GM12878 (cell line): ENCODE data around the gene NPPB.

Experiments used
- EZH2 ChIP-seq: IDR thresholded peaks from 2 replicates; pipeline ENCODE4 v1.6.1; 2012; ENCODE audit warnings: low read depth, mild to moderate bottlenecking, control low read depth, inconsistent platforms, low read length, borderline replicate concordance; ENCODE audit not compliant: control insufficient read depth
- FOXK2 ChIP-seq: fragments of 450-650 bp; IDR thresholded peaks from 2 replicates; pipeline ENCODE4 v1.6.1; 2017; ENCODE audit warnings: mild to moderate bottlenecking, moderate library complexity
- SUPT20H ChIP-seq: IDR thresholded peaks from 2 replicates; pipeline ENCODE4 v1.6.1; 2011; ENCODE audit warnings: low read depth, mild to moderate bottlenecking, low read length, moderate library complexity, borderline replicate concordance; ENCODE audit not compliant: control insufficient read depth

- TF ChIP-seq FOXK2: no peak
- no peak for TF ChIP-seq SUPT20H
- no peak for TF ChIP-seq EZH2
These were observed 11.0 kb upstream of the NPPB start for GRCh38 chr1:11869650-11870207.
